ENCODE measurements around the gene FITM1.

DNA sequence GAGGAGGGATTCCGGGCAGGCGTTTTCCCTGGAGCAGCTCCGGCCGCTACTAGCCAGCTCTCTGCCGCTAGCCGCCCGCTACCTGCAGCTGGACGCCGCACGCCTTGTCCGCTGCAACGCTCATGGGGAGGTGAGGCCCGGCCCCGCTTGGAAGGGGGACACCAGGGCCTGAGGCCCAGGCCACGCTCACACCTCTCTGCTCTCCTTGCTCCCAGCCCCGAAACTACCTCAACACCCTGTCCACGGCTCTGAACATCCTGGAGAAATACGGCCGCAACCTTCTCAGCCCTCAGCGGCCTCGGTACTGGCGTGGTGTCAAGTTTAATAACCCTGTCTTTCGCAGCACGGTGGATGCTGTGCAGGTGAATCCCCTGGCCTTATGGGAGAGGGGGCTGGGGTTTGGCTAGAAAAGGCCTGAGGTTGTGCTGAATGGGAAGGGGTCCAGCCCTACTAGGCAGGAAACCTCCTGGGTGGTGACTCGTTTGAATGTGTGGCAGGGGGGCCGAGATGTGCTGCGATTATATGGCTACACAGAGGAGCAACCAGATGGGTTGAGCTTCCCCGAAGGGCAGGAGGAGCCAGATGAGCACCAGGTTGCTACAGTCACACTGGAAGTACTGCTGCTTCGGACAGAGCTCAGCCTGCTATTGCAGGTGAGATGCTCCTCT lies 17.4 kb downstream of the FITM1 start:
- TF ChIP-seq JUND (IDR thresholded peaks at IDR 0.05) (no peak), CTCF (IDR thresholded peaks at IDR 0.05) (no peak), POLR2AphosphoS5 (IDR thresholded peaks at IDR 0.05; ENCODE audit: low read depth, low read length) (no peak), PBX3 (IDR thresholded peaks at IDR 0.05) (no peak)

All from SK-N-SH (cell line).